ENCODE measurements around the gene ITCH.
"Not testable (repeated sequence)": the region's sequence is repeated elsewhere in the genome, so short reads cannot be mapped to it uniquely, and the experiment has no call there.

Gene ITCH

DNA sequence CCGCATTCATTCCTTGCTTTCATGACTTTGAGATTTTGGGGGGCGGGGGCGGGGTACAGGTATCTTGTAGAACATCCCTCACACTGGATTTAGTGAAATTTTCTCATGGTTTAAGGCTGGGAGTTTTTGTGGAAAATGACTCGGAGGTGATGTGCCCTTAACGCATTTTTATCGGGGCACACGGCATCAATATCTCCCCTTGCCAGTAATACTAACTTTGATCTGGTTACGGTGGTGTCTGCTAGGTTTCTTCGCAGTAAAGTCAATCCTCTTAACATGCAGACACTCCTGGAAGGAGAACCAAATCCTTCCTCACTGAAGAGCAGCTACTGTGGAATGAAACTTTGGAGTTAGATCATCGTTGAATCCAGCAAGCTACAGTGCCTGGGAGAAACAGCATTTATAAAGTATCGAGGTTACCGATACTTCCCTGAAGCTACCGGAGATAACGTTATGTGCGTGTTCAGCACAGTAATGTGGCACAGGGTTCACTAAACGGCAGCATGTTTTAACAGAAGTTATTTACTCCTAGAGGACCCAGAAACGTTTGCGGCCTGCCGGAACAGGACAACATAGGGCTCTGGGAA lies 151.9 kb downstream of the ITCH start:
- no peak for DNase-seq

DNA sequence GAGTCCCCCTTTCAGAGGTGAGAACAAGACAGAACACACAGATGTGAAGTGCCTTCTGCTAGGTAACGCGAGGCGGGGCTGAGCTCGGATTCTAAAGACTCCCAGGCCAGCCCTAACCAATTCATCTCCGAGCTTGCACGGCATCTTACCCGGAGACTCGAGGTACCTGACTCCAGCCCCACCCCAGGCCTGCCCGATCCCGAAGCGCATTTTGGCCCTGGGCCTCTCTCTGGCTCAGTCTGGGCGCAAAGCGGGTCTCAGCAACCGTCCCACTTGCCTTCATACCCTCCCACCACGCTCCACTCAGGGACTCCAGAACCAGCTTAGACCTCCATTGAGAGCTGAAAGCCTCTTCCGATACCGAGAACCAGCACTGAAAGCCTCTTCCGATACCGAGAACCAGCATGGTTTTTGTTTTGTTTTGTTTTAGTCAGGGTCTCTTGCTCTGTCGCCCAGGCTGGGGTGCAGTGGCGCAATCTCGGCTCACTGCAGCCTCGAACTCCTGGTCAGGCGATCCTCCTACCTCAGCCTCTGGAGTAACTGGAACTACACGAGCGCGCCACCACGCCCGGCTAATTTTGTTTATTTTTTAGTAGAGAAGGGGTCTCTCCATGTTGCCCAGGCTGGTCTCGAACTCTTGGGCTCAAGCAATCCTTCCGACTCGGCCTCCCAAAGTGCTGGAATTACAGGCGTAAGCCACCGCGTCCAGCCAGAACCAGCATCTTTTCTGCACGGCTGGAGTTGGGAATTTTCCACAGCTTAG lies 152.6 kb downstream of the ITCH start:
- no peak for DNase-seq

- DNase-seq = peak; percentile 89
These were observed 153.4 kb downstream of the ITCH start, which contains the start of gene DYNLRB1 for GRCh38 chr20:34516247-34517113. Gene DYNLRB1 (plus strand): TSS chr20:34516422. CDS start chr20:34516459, 37 bp downstream.

GRCh38 chr20:34517114-34517505 lies 154.0 kb downstream of the ITCH start:
- DNase-seq = no peak

DNA sequence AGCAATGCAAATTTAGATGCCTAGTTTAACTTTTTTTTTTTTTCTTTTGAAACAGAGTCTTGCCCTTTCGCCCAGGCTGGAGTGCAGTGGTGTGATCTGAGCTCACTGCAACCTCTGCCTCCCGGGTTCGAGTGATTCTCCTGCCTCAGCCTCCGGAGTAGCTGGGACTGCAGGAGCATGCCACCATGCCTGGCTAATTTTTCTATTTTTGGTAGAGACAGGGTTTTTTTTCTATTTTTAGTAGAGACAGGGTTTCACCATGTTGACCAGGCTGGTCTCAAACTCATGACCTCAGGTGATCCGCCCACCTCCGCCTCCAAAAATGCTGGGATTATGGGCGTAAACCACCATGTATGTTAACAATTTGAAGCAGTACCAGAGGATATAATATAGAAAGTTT lies 155.8 kb downstream of the ITCH start:
- DNase-seq = not testable (repeated sequence)

GRCh38 chr20:34519841-34520240 lies 156.8 kb downstream of the ITCH start:
- DNase-seq = not testable (repeated sequence)

DNA sequence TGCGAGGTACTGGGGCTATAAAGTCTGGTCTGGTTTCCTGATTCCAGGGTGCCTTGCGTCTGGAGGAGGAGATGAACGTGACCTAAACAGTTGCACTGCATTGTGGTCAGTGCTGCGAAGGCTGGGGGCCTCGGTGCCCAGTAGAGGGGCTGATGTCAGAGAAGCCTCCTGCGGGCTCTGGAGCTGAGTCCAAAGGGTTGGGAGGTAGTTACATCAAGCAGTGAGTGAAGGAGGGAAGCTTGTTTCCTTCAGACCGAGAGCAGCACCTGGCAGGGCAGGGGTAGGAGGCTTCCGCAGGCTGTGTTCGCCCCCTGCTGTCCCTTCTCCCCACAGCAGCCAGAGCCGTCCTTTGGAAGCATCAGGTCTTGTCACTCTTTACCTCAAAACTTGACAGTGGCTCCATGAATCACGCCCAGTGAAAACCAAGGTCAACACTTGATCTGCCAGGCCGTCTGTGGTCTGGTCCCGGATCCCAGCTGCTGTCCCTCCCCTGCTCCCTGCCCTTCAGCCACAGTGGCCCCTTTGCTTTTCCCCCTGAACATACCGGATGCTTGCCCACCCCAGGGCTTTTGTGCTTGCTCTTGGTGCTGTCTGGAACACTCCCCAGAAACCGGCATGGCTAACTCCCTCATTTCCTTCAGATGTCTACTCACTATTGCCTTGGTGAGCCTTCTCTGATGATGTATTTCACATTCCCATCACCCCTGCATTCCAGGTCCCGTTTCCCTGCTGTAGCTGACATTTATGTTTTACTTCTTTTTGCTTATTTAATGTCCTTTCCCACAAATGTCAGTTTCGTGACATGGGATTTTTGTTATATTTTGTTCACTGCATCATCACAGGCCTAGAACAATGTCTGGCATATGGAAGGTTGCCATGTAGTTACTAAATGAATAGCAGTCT lies 160.1 kb downstream of the ITCH start:
- no peak for DNase-seq

- DNase-seq = no peak
These were observed 161.4 kb downstream of the ITCH start for GRCh38 chr20:34524426-34524825.

DNA sequence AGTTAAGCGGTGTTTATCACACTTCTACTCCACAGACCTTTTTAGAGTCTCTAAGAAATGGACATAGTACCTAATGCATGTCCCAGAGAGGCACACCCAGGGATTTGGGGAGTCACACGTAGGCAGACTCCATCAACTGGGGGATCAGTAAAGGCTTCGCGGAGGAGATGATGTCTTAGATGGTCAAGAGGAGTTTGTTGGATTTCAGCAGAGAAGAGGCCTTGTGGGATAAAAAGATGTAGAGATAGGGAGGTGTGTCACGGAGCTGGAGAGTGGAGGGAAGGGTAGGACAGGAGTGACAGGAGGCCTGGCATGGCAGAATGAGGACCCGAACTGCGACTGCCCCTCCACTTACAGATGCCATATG lies 162.3 kb downstream of the ITCH start:
- DNase-seq = no peak

GRCh38 chr20:34525709-34526416 lies 162.8 kb downstream of the ITCH start:
- peak; percentile 28 for DNase-seq

GRCh38 chr20:34526466-34526865 lies 163.4 kb downstream of the ITCH start:
- DNase-seq = no peak

DNA sequence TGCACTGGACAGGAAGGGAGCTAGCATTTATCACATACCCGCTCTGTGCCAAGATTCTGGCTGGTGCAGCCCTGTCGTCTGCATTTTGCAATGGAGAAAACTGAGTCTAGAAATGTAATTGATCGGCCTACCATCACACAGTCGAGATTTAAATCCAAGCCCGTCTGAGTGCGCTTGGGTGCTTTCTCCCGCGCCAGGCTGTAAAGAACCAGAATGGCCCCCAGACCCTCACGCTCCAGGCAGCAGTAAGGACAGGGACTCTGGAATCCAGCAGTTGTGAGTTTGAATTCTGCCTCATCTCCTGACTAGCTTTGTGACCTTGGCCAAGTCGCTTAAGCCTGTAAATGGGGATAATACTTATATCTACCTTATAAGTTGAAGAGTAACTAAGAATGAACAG lies 163.9 kb downstream of the ITCH start:
- no peak for DNase-seq

GRCh38 chr20:34528921-34529297 lies 165.8 kb downstream of the ITCH start:
- DNase-seq = no peak

DNA sequence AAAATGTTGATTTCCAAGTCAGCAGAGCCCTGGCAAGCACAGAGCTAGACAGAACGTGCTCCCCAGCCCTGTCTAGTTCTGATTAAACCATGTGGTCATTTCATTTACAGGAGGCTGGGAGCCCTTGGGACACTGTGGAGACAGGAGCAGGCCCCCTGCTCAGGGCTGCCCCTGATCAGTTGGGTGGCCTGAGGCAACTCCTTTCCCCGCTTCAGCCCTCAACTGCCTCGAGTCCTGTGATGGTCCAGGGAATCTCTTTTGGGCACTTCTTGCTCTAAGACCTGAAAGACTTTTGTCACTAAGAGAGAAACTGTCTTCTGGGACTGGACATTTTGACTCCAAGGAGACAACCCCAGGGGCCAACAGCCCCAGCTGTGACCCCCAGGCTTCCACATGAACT lies 166.7 kb downstream of the ITCH start:
- no peak for DNase-seq

GRCh38 chr20:34530342-34530741 lies 167.3 kb downstream of the ITCH start:
- DNase-seq = no peak

- DNase-seq = no peak
These were observed 168.7 kb downstream of the ITCH start for GRCh38 chr20:34531608-34532265.

DNA sequence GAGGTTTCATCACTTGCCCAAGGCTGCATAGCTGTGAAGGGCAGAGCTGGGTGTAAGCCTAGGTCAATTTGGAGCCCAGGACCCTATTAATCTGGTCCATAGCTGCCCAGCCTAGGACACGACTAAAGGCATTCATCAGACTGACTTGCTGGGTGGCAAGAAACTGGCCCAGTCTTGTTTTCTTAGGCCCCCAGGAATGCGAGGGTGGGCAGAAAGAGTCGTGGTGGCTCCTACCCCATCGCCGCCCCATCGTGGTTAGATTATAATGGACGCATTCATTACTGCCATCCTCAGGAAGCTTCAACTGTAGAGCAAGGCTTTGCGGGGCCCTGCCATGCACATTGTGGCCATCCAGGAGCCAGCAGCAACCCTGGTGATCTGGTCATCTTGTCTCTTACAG lies 169.2 kb downstream of the ITCH start:
- DNase-seq = no peak

DNA sequence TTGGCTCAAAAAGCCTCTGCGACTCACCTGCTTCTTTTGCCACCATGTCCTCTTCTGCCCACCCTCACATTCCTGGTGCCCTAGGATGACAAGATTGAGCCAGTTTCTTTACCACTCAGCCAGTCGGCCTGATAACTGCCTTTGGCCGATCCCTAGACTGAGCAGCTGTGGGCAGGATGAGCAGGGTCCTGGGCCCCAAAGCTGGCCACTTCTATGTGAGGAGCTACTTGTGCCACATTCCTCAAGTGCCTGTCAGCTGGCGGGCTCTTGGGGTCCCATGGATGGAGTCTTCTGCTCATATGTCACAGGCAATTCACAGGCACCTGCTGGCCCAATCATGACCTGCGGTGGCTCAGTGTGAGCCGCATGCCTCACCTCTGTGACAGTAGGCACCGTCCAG lies 169.7 kb downstream of the ITCH start:
- DNase-seq = no peak

DNA sequence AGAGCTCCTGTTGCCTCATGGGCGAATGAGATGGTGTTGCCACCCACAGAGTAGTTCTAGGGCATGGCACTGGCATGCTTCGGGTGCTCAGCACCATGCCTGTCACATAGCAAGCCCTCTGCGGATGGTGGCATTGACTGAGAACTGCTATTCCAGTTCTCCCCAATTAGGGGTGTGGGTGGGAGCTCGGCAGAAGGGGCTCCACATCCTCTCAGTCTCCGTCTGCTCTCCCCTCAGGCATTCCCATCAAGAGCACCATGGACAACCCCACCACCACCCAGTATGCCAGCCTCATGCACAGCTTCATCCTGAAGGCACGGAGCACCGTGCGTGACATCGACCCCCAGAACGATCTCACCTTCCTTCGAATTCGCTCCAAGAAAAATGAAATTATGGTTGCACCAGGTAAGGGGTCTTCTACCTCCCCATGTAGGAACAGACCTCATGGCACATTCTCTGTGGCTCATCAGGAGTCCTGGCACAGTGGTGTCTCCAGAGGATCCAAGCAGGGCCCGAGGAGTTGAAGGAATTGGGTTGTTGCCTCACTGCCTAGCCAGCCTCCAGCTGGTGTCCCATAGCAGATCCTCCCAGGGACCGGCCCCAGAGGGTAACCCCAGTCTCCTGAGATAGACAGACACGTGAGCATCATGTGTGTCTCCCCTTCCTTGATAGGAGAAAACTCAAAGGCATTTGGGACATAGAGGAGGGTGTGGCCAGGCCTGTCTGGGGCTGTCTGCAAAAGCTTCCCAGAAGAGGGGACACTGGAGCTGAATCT lies 171.5 kb downstream of the ITCH start:
- DNase-seq = no peak

- no peak for DNase-seq
These were observed 172.3 kb downstream of the ITCH start for GRCh38 chr20:34535301-34535840.
